Right renal cortex interstitium (tissue), 3 donors: ENCODE data around the gene DMXL2. TPM values are rescaled to one million over a fixed set of nuclear protein-coding genes. Genes with fewer than 3 reads are reported as not detected.
"Not testable (repeated sequence)": the region's sequence is repeated elsewhere in the genome, so short reads cannot be mapped to it uniquely, and the experiment has no call there.

Experiments
- DNase-seq, 3 donors: peaks; one replicate each; pipeline ENCODE4 v3.0.0-alpha.2; 2013; ENCODE audit warnings: low read depth in 3 of 3, low spot score in 2 of 3
- polyA plus RNA-seq, 3 donors: library from polyadenylated mRNA; unstranded; fragments of 120-200 nt; gene quantifications; one replicate each; pipeline ENCODE4 v1.2.1, GENCODE V29; 2013; ENCODE audit not compliant: insufficient read length in 3 of 3

The DMXL2 gene
- polyA plus RNA-seq, 3 donors = 49.2 to 55.5 (median 50.7) TPM

- no peak for DNase-seq
Observed at GRCh38 chr15:51494411-51495314, 127.9 kb downstream of the DMXL2 start.

- DNase-seq = no peak
Observed at GRCh38 chr15:51493892-51494291, 128.7 kb downstream of the DMXL2 start.

GRCh38 chr15:51492528-51492927 is 130.0 kb downstream of the DMXL2 start:
- DNase-seq = no peak

GRCh38 chr15:51491941-51492340 is 130.6 kb downstream of the DMXL2 start:
- no peak for DNase-seq

GRCh38 chr15:51484781-51485180 is 137.8 kb downstream of the DMXL2 start:
- DNase-seq = no peak

GRCh38 chr15:51483985-51484384 is 138.6 kb downstream of the DMXL2 start:
- no peak for DNase-seq

- DNase-seq = no peak
Observed at GRCh38 chr15:51483520-51483919, 139.1 kb downstream of the DMXL2 start.

GRCh38 chr15:51475736-51476135 is 146.8 kb downstream of the DMXL2 start:
- DNase-seq = no peak

- DNase-seq = no peak
Observed at GRCh38 chr15:51470512-51470911, 152.1 kb downstream of the DMXL2 start.

- DNase-seq = no peak
Observed at GRCh38 chr15:51460796-51461195, 161.8 kb downstream of the DMXL2 start.

- no peak for DNase-seq
Observed at GRCh38 chr15:51450001-51450400, 172.6 kb downstream of the DMXL2 start.

GRCh38 chr15:51448622-51449399 is 173.8 kb downstream of the DMXL2 start:
- no peak for DNase-seq

GRCh38 chr15:51447855-51448621 is 174.5 kb downstream of the DMXL2 start:
- DNase-seq = no peak

GRCh38 chr15:51446029-51446744 is 176.4 kb downstream of the DMXL2 start:
- not testable (repeated sequence) for DNase-seq

- DNase-seq = no peak
Observed at GRCh38 chr15:51444807-51445206, 177.8 kb downstream of the DMXL2 start.

GRCh38 chr15:51444112-51444511 is 178.5 kb downstream of the DMXL2 start:
- no peak for DNase-seq

GRCh38 chr15:51443282-51443914 is 179.2 kb downstream of the DMXL2 start:
- no peak for DNase-seq

GRCh38 chr15:51438526-51438925 is 184.0 kb downstream of the DMXL2 start:
- DNase-seq = no peak

GRCh38 chr15:51425517-51426040 is 197.0 kb downstream of the DMXL2 start:
- no peak for DNase-seq

GRCh38 chr15:51424780-51425179 is 197.8 kb downstream of the DMXL2 start:
- DNase-seq = no peak
